HCT116 (cell line): ENCODE results near the gene KPNA3.

Experiments
- CEBPB ChIP-seq: IDR thresholded peaks from 2 replicates; pipeline ENCODE4 v1.6.1; 2012; ENCODE audit warnings: low read depth
- EZH2 ChIP-seq: fragments of 200-600 bp; sonication (generic); IDR thresholded peaks from 2 replicates; pipeline ENCODE4 v1.6.1; 2017; ENCODE audit warnings: antibody characterized with exemption, mixed run types
- POLR2A ChIP-seq: IDR thresholded peaks from 2 replicates; pipeline ENCODE4 v1.7.0; 2011; ENCODE audit warnings: borderline replicate concordance; ENCODE audit not compliant: insufficient read depth, insufficient read length; ENCODE audit errors: extremely low read depth
- TF ChIP-seq, protein P1 (sequence below), 3 experiments: fragments of 200-600 bp in 1 of 3; sonication (generic) in 1 of 3; IDR thresholded peaks in 2 of 3; conservative IDR thresholded peaks in 1 of 3; 2 replicates each; pipeline ENCODE4 v1.5.1; 2012 to 2017; ENCODE audit warnings: low read depth in 2 of 3, low read length in 2 of 3, antibody characterized with exemption in 1 of 3, borderline replicate concordance in 1 of 3, control low read depth in 1 of 3, mild to moderate bottlenecking in 1 of 3, mixed read lengths in 1 of 3, mixed run types in 1 of 3, moderate library complexity in 1 of 3; ENCODE audit not compliant: insufficient read depth in 1 of 3

DNA sequence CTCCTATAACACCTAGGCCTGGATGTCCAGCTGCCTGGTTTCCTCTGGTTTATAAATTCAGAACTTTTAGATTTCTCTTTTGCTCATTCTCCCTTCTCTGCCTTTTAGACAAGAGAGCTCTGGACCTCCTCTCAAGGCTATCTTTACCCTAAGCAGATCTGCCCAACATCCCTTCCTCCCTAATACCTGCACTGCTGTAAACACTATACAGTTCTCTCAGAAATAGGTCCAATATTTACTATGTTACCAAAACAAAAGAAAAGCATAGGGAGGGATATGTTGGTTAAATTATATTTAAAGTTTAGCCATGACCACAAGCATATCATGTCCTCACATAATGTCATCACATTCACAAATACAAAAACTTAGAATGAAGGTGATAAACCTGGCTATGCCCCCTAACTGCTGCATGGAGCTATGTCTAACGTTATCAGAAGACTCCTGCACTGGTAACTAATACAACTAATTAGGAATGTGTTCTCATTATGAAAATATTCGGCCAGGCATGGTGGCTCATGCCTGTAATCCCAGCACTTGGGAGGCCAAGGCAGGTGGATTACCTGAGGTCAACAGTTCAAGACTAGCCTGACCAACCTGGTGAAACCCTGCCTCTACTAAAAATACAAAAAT, 18.0 kb downstream of the KPNA3 start:
- TF ChIP-seq POLR2A: no peak
- TF ChIP-seq, protein P1, sequence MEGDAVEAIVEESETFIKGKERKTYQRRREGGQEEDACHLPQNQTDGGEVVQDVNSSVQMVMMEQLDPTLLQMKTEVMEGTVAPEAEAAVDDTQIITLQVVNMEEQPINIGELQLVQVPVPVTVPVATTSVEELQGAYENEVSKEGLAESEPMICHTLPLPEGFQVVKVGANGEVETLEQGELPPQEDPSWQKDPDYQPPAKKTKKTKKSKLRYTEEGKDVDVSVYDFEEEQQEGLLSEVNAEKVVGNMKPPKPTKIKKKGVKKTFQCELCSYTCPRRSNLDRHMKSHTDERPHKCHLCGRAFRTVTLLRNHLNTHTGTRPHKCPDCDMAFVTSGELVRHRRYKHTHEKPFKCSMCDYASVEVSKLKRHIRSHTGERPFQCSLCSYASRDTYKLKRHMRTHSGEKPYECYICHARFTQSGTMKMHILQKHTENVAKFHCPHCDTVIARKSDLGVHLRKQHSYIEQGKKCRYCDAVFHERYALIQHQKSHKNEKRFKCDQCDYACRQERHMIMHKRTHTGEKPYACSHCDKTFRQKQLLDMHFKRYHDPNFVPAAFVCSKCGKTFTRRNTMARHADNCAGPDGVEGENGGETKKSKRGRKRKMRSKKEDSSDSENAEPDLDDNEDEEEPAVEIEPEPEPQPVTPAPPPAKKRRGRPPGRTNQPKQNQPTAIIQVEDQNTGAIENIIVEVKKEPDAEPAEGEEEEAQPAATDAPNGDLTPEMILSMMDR (IDR thresholded peaks at IDR 0.05 in 2 of 3, conservative IDR thresholded peaks at IDR 0.05 in 1 of 3; ENCODE audit: borderline replicate concordance in 1 of 3, insufficient read depth in 1 of 3, low read depth in 2 of 3, low read length in 2 of 3): no peak
- TF ChIP-seq EZH2: no peak
- TF ChIP-seq CEBPB: no peak
